ENCODE results near the gene CIB2.

GRCh38 chr15:78104566-78105475 lies 26.4 kb downstream of the CIB2 start:
- TF ChIP-seq, protein P1, sequence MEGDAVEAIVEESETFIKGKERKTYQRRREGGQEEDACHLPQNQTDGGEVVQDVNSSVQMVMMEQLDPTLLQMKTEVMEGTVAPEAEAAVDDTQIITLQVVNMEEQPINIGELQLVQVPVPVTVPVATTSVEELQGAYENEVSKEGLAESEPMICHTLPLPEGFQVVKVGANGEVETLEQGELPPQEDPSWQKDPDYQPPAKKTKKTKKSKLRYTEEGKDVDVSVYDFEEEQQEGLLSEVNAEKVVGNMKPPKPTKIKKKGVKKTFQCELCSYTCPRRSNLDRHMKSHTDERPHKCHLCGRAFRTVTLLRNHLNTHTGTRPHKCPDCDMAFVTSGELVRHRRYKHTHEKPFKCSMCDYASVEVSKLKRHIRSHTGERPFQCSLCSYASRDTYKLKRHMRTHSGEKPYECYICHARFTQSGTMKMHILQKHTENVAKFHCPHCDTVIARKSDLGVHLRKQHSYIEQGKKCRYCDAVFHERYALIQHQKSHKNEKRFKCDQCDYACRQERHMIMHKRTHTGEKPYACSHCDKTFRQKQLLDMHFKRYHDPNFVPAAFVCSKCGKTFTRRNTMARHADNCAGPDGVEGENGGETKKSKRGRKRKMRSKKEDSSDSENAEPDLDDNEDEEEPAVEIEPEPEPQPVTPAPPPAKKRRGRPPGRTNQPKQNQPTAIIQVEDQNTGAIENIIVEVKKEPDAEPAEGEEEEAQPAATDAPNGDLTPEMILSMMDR (IDR thresholded peaks at IDR 0.05) = no peak
- TF ChIP-seq POLR2A (IDR thresholded peaks at IDR 0.05) = no peak
